Heart left ventricle (tissue), 16 donors: Measurements from ENCODE around the gene CCDC178. TPM values are rescaled to one million over a fixed set of nuclear protein-coding genes. Genes with fewer than 3 reads are reported as not detected.

Experiments used
- ATAC-seq, 4 donors: fragments of 200-7000 bp; cut with Tn5 transposase; one replicate each; pipeline ENCODE4 v1.9.1; 2020 to 2022; ENCODE audit warnings: moderate library complexity in 4 of 4, mild to moderate bottlenecking in 3 of 4, moderate number of reproducible peaks in 1 of 4
- DNase-seq, 5 donors: peaks; one replicate each; pipeline ENCODE4 v3.0.0-alpha.2; 2020
- H3K27ac ChIP-seq, 12 donors: fragments of 200-600 bp; sonication (generic) in 4 of 12; one replicate each; pipeline versions ENCODE4 v1.5.0 to v1.8.0; 2016 to 2022; ENCODE audit warnings: mild to moderate bottlenecking in 2 of 12
- H3K27me3 ChIP-seq, 9 donors: fragments of 200-600 bp; sonication (generic) in 2 of 9; one replicate each; pipeline versions ENCODE4 v1.5.1 to v1.8.0; 2016 to 2022; ENCODE audit warnings: mild to moderate bottlenecking in 3 of 9
- H3K36me3 ChIP-seq, 9 donors: fragments of 200-600 bp; sonication (generic) in 2 of 9; one replicate each; pipeline versions ENCODE4 v1.5.0 to v1.8.0; 2018 to 2022; ENCODE audit warnings: mild to moderate bottlenecking in 2 of 9
- H3K4me1 ChIP-seq, 12 donors: fragments of 200-600 bp; sonication (generic) in 4 of 12; one replicate each; pipeline versions ENCODE4 v1.5.0 to v1.8.0; 2016 to 2022; ENCODE audit warnings: mild to moderate bottlenecking in 3 of 12
- H3K4me3 ChIP-seq, 12 donors: fragments of 200-600 bp; sonication (generic) in 4 of 12; one replicate each; pipeline versions ENCODE4 v1.5.0 to v1.8.0; 2017 to 2022; ENCODE audit warnings: mild to moderate bottlenecking in 9 of 12, moderate library complexity in 4 of 12
- H3K9me3 ChIP-seq, 12 donors: fragments of 200-600 bp; sonication (generic) in 4 of 12; one replicate each; pipeline versions ENCODE4 v1.5.0 to v1.8.0; 2016 to 2022; ENCODE audit warnings: mild to moderate bottlenecking in 1 of 12
- CTCF ChIP-seq, 12 donors: fragments of 200-600 bp; sonication (generic) in 4 of 12; IDR thresholded peaks; one replicate each; pipeline versions ENCODE4 v1.5.0 to v1.8.0; 2018 to 2022; ENCODE audit warnings: antibody characterized with exemption in 12 of 12, mild to moderate bottlenecking in 5 of 12
- POLR2A ChIP-seq, 2 donors: fragments of 450-650 bp; IDR thresholded peaks; one replicate each; pipeline ENCODE4 v1.6.1; 2017; ENCODE audit warnings: antibody characterized with exemption in 2 of 2, mild to moderate bottlenecking in 2 of 2, moderate library complexity in 2 of 2
- WGBS, 4 donors: extraction: QIAGEN DNeasy Blood & Tissue Kit in 2 of 4; methylation state at CpG; one replicate each; pipeline versions ENCODE4 v1.1.5 to v1.1.7; 2013 to 2018; 5-methylcytosine and 5-hydroxymethylcytosine counted together
- intact Hi-C, 10 donors: fragments of 100-400 bp; cut with DNase I; formaldehyde crosslinking; loops; one replicate each; pipeline versions ENCODE4 v1.11.1 to v1.14.2; 2022
- polyA plus RNA-seq, 2 donors: library from polyadenylated mRNA; stranded (reverse); fragments of 200-250 nt; gene quantifications; one replicate each; pipeline ENCODE4 v1.2.3, GENCODE V29; 2013
- total RNA-seq, 9 donors: library from RNA; depleted of rRNA in 2 of 9; stranded (reverse); fragments of >200 nt in 2 of 9; fragmentation: NEBNext Ultra II Directional in 3 of 9; extraction: Animal tissue kit (Norgen Biotek cat#: 25700) in 3 of 9; gene quantifications; one replicate each; pipeline versions ENCODE4 v1.1.0 to v1.2.4, GENCODE V29; 2016 to 2023
- donor health status: ischemic (EF 13 %, LVEDD 7.1; RV severe dilation, severe dysfunction).
- donor health status: healthy with polysubstance abuse.
- donor health status: DM: no; HTN: yes; CAD: no.
- donor health status: DM: no; HTN: no; CAD: no.
- donor health status: ischemic (EF 25% LVEDD 6.9; RV normal size, moderate dysfunction).
- donor health status: ischemic (EF 25% LVEDD 5.7; RV mildly dilated, moderate dysfunction).
- donor health status: healthy.
- donor health status: DM: yes; HTN: yes; CAD: no.
- donor health status: ischemic (EF 35%, LVEDD 5.7; RV mildly dilated, moderate dysfunction).
- donor health status: nonischemic (EF 11% LVEDD 7.7; RV severe dilation, severe dysfunction).
- donor health status: DM: yes; HTN: yes; CAD: no.
- donor health status: PGD.
- donor health status: ischemic (EF 29% LVEDD 5.4; RV normal size, mild dysfunction).
- donor health status: nonischemic (EF 23%, LVEDD 6.1; RV moderate dilation, normal function).

CCDC178 gene
- total and polyA plus RNA-seq, 11 donors: 0.23 to 1.00 (median 0.41) TPM; not detected in 3

GRCh38 chr18:33097126-33097525 lies 343.4 kb downstream of the CCDC178 start:
- intact Hi-C loops: no loop called here
- 89 to 97% (median 96%) methylated on average over 3 of the region's 3 CpGs for WGBS, 4 donors

GRCh38 chr18:33090461-33090860 lies 350.1 kb downstream of the CCDC178 start:
- no peak overlapping the region for H3K4me3 ChIP-seq
- H3K27me3 ChIP-seq: no peaks in the 10 kb centered on the region
- DNase-seq: no peak
- H3K27ac ChIP-seq: no peak overlapping the region
- no peaks in the 10 kb centered on the region for H3K4me1 ChIP-seq
- intact Hi-C loops: no loop called here
- 60 to 66% (median 63%) methylated on average over 4 of the region's 4 CpGs for WGBS, 4 donors
- H3K36me3 ChIP-seq: no peaks in the 10 kb centered on the region
- no peak for TF ChIP-seq CTCF (IDR thresholded peaks at IDR 0.05)
- no peak for TF ChIP-seq POLR2A (IDR thresholded peaks at IDR 0.05)
- no peaks in the 10 kb centered on the region for H3K9me3 ChIP-seq
- no peak for ATAC-seq

More at GRCh38 chr18:33097126-33097525, 343.4 kb downstream of the CCDC178 start:
- Histone ChIP-seq H3K4me1 (no peaks in the 10 kb centered on the region), H3K27ac (no peak overlapping the region), H3K9me3 (no peaks in the 10 kb centered on the region), H3K36me3 (no peaks in the 10 kb centered on the region), H3K4me3 (no peak overlapping the region), H3K27me3 (no peaks in the 10 kb centered on the region)
- TF ChIP-seq POLR2A (IDR thresholded peaks at IDR 0.05) (no peak), CTCF (IDR thresholded peaks at IDR 0.05) (no peak)
- ATAC-seq (no peak), DNase-seq (no peak)

- WGBS, 4 donors: 46 to 73% (median 62%) methylated on average over 2 of the region's 2 CpGs
- DNase-seq: no peak
Observed at GRCh38 chr18:33076601-33077000, 363.9 kb downstream of the CCDC178 start.

GRCh38 chr18:33074125-33074524 lies 366.4 kb downstream of the CCDC178 start:
- H3K4me3 ChIP-seq: no peak overlapping the region
- intact Hi-C loops: no loop called here
- DNase-seq: no peak
- peaks cover 0 to 12% (median 0%) of the 10 kb centered on the region in 12 donors for H3K9me3 ChIP-seq
- H3K27me3 ChIP-seq: no peaks in the 10 kb centered on the region
- 88 to 91% (median 89%) methylated on average over 3 of the region's 3 CpGs for WGBS, 4 donors
- H3K4me1 ChIP-seq: no peaks in the 10 kb centered on the region
- TF ChIP-seq CTCF (IDR thresholded peaks at IDR 0.05): no peak
- H3K27ac ChIP-seq: no peak overlapping the region
- ATAC-seq: no peak
- no peaks in the 10 kb centered on the region for H3K36me3 ChIP-seq

More at GRCh38 chr18:33076601-33077000, 363.9 kb downstream of the CCDC178 start:
- no peaks in the 10 kb centered on the region for H3K36me3 ChIP-seq
- H3K4me1 ChIP-seq: no peaks in the 10 kb centered on the region
- no peak overlapping the region for H3K27ac ChIP-seq
- ATAC-seq: no peak
- TF ChIP-seq CTCF (IDR thresholded peaks at IDR 0.05): no peak
- TF ChIP-seq POLR2A (IDR thresholded peaks at IDR 0.05): no peak
- peaks cover 0 to 13% (median 0%) of the 10 kb centered on the region in 12 donors for H3K9me3 ChIP-seq
- intact Hi-C loops: no loop called here
- no peaks in the 10 kb centered on the region for H3K27me3 ChIP-seq
- H3K4me3 ChIP-seq: no peak overlapping the region
